CD4-positive, alpha-beta memory T cell (primary cell): ENCODE measurements around the gene RAPGEF4. TPM values are rescaled to one million over a fixed set of nuclear protein-coding genes. Genes with fewer than 3 reads are reported as not detected.

Experiments
- CTCF ChIA-PET: fragments of 350-600 bp; sonication (Branson Sonifier 250); formaldehyde crosslinking; loops from one replicate; lab custom pipeline; 2021; ENCODE audit warnings: inconsistent platforms; ENCODE audit not compliant: partially characterized antibody; lab: Charles Lee
- POLR2A ChIA-PET: fragments of 350-600 bp; sonication (Branson Sonifier 250); formaldehyde crosslinking; loops from one replicate; lab custom pipeline; 2021; ENCODE audit not compliant: partially characterized antibody; lab: Charles Lee
- DNase-seq, 5 donors: peaks; one replicate each; pipeline versions ENCODE4 v3.0.0 to v3.0.0-alpha.2; 2020 to 2022; ENCODE audit warnings: mixed read lengths in 1 of 5
- H3K27ac ChIP-seq: one replicate; pipeline ENCODE4 v1.7.0; 2013; ENCODE audit warnings: low read depth, low read length
- H3K27me3 ChIP-seq: 2 replicates; pipeline ENCODE4 v1.7.0; 2013; ENCODE audit warnings: mild to moderate bottlenecking, low read length, moderate library complexity; ENCODE audit not compliant: insufficient read depth
- H3K36me3 ChIP-seq: 2 replicates; pipeline ENCODE4 v1.7.0; 2013; ENCODE audit warnings: mild to moderate bottlenecking, low read length, moderate library complexity; ENCODE audit not compliant: insufficient read depth
- H3K4me1 ChIP-seq: 2 replicates; pipeline ENCODE4 v1.7.0; 2013; ENCODE audit warnings: mild to moderate bottlenecking, low read length, moderate library complexity; ENCODE audit not compliant: insufficient read depth
- H3K4me3 ChIP-seq, 2 donors: one replicate each; pipeline ENCODE4 v1.7.0; 2013; ENCODE audit warnings: low read length in 2 of 2, mild to moderate bottlenecking in 1 of 2
- H3K9me3 ChIP-seq, 2 donors: one replicate each; pipeline ENCODE4 v1.7.0; 2013; ENCODE audit warnings: low read length in 2 of 2, control low read depth in 1 of 2; ENCODE audit not compliant: control insufficient read depth in 1 of 2
- H3K27ac Mint-ChIP-seq, 7 donors: one replicate each; pipeline ENCODE4 v1.8.0; 2020 to 2021; ENCODE audit warnings: mixed read lengths in 7 of 7, mild to moderate bottlenecking in 6 of 7, inconsistent platforms in 3 of 7, moderate library complexity in 3 of 7
- H3K27me3 Mint-ChIP-seq, 2 donors: one replicate each; pipeline ENCODE4 v1.8.0; 2020 to 2021; ENCODE audit warnings: mixed read lengths in 2 of 2
- H3K36me3 Mint-ChIP-seq, 2 donors: one replicate each; pipeline ENCODE4 v1.8.0; 2020 to 2021; ENCODE audit warnings: mixed read lengths in 2 of 2, inconsistent platforms in 1 of 2, mild to moderate bottlenecking in 1 of 2
- H3K4me1 Mint-ChIP-seq, 4 donors: one replicate each; pipeline ENCODE4 v1.8.0; 2020 to 2021; ENCODE audit warnings: mixed read lengths in 4 of 4, mild to moderate bottlenecking in 1 of 4
- H3K4me3 Mint-ChIP-seq, 8 donors: one replicate each; pipeline ENCODE4 v1.8.0; 2020 to 2021; ENCODE audit warnings: mixed read lengths in 8 of 8, mild to moderate bottlenecking in 7 of 8, moderate library complexity in 6 of 8, inconsistent platforms in 3 of 8
- H3K9me3 Mint-ChIP-seq, 8 donors: one replicate each; pipeline ENCODE4 v1.8.0; 2020 to 2021; ENCODE audit warnings: mixed read lengths in 8 of 8, mild to moderate bottlenecking in 5 of 8, inconsistent platforms in 3 of 8, moderate library complexity in 1 of 8
- intact Hi-C: fragments of 100-400 bp; cut with micrococcal nuclease; formaldehyde crosslinking; loops from one replicate; pipeline ENCODE4 v1.15.1; 2023
- polyA plus RNA-seq, 2 donors: library from polyadenylated mRNA; unstranded; fragments of 300-500 nt; fragmentation: Illumina TruSeq; gene quantifications; one replicate each; pipeline ENCODE4 v1.2.3, GENCODE V29; 2021
- total RNA-seq, 2 experiments: library from RNA; stranded (reverse); gene quantifications; one replicate each; pipeline ENCODE4 v1.2.3, GENCODE V29; 2021

RAPGEF4 gene
- total and polyA plus RNA-seq, 4 experiments from 2014 or later = not detected

DNA sequence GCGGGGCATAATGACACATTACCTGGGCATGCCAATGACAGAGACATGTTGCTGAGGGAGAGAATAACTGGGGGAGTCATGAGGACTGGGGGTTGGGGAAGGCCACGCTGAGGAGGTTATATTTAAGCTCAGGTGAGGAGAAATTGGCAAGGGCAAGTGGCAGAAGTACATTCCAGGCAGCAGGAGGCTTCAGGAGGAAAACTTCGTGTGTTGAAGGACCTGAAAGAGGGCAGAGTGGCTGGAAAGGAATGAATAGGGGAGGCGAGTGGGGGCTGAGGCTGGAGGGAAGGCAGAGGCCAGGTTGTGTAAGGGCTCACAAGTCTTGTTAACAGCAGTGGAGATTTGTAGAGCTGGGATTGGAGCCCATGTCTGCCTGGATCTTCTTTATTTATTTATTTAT lies 166.3 kb downstream of the RAPGEF4 start:
- H3K9me3 Mint-ChIP-seq = no peaks in the 10 kb centered on the region
- no peaks in the 10 kb centered on the region for H3K4me1 ChIP-seq
- H3K36me3 ChIP-seq = no peaks in the 10 kb centered on the region
- peaks cover 0 to 5% (median 0%) of the 10 kb centered on the region in 4 donors for H3K4me1 Mint-ChIP-seq
- ChIA-PET CTCF (no interaction called here), POLR2A (no interaction called here)
- H3K27me3 ChIP-seq = no peaks in the 10 kb centered on the region
- no peak overlapping the region for H3K27ac ChIP-seq
- no peak overlapping the region for H3K4me3 Mint-ChIP-seq
- intact Hi-C loops = no loop called here
- no peak for DNase-seq
- peak overlapping the region in 1 of 7 donors; percentile 23 for H3K27ac Mint-ChIP-seq
- H3K4me3 ChIP-seq = no peak overlapping the region
- H3K27me3 Mint-ChIP-seq = peaks cover 19 to 24% of the 10 kb centered on the region in 2 donors
- no peaks in the 10 kb centered on the region for H3K9me3 ChIP-seq
- no peaks in the 10 kb centered on the region for H3K36me3 Mint-ChIP-seq

DNA sequence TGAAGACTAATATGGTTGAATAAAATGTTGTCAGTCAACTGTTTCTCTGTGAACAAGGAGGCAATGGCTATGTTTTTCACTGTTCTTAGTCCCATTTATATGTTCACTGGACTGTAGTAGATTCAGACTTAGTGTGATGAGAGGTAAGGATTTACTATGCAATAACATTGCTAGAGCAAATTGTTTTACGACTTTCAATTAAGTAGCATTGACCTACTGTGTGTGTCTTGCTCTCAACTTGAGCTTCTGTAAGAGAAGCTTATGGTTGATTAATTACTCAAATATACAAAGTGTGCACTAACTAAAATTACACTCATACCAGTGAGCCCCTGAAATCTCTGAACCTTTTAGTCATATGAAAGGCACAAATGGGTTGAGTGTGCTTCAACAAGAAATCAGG lies 168.6 kb downstream of the RAPGEF4 start:
- POLR2A ChIA-PET = no interaction called here
- H3K4me1 Mint-ChIP-seq = peaks cover 0 to 5% (median 0%) of the 10 kb centered on the region in 4 donors
- no peak for DNase-seq
- no peaks in the 10 kb centered on the region for H3K36me3 ChIP-seq
- no peaks in the 10 kb centered on the region for H3K4me1 ChIP-seq
- H3K27me3 Mint-ChIP-seq = peaks cover 3 to 13% of the 10 kb centered on the region in 2 donors
- no peaks in the 10 kb centered on the region for H3K9me3 Mint-ChIP-seq
- H3K27ac ChIP-seq = no peak overlapping the region
- H3K9me3 ChIP-seq = no peaks in the 10 kb centered on the region
- H3K27ac Mint-ChIP-seq = no peak overlapping the region
- H3K36me3 Mint-ChIP-seq = no peaks in the 10 kb centered on the region
- CTCF ChIA-PET = no interaction called here
- no peak overlapping the region for H3K4me3 Mint-ChIP-seq
- H3K27me3 ChIP-seq = no peaks in the 10 kb centered on the region
- H3K4me3 ChIP-seq = no peak overlapping the region
- intact Hi-C loops = no loop called here

DNA sequence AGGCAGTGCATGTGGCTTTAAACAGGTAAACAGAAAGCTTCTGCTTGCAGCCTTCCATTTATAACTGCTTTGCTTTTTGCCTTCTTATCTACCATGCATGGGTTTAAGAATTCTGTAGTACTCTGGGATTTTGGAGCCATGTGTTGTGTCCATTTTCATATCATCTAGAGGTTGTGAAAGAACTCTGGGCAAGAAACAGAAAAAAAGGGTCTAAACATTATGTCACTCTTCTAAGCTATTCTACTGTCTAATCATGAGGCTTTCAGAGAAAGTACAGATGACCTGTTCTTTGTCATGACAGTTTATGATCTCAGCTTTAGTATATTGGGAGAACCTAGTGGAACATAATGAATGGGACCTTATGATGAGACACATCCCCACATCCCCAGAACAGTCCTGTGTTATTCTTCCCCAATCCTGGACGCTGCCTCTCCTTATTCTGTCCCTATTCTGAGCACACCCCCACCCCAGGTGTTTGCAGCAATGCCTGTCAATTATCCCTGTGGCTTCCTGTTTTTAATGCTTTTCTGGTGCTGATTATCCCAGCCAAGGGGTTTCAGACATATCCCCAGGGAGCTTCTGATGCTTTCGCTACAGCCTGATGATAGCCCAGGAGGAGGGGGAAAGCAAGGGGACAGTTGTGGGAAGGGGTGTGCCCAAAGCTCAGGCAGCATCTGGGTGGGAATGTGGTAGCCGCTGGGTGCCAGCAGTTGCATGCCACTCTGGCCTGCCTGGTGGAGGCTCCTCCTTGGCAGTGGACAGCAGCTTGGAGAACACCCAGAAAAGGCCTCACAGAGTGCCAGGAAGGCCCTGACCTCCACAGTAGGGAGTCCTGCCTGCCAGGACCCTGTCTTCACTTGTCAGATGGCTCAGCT lies 170.5 kb downstream of the RAPGEF4 start:
- intact Hi-C loops = no loop called here
- H3K27ac Mint-ChIP-seq = no peak overlapping the region

DNA sequence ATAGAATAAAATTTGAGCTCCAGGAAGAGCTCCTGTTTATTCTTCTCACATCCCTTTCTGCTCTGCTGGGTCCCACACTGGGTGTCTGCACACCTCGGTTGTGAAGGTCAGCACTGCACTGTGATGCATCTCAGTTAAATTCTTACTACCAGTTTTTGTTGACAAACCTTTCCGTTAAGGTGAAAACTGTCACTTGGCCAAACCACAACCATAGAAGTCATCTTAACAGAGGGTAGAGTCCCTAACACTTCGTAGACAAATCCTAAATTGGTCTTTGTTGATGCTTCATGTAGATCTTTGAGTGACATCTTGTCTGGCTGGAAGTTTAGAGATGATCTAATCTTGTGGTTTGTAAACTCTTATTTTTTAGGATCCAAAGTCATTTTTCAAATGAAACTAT lies 172.6 kb downstream of the RAPGEF4 start:
- Mint-ChIP-seq H3K4me1 (peaks cover 0 to 11% (median 0%) of the 10 kb centered on the region in 4 donors), H3K27me3 (peaks cover 2% of the 10 kb centered on the region in 2 donors), H3K27ac (no peak overlapping the region), H3K9me3 (no peaks in the 10 kb centered on the region), H3K4me3 (no peak overlapping the region), H3K36me3 (no peaks in the 10 kb centered on the region)
- intact Hi-C loops = no loop called here
- DNase-seq = no peak
- Histone ChIP-seq H3K9me3 (no peaks in the 10 kb centered on the region), H3K27ac (no peak overlapping the region), H3K4me1 (no peaks in the 10 kb centered on the region), H3K4me3 (no peak overlapping the region), H3K36me3 (no peaks in the 10 kb centered on the region), H3K27me3 (no peaks in the 10 kb centered on the region)
- CTCF ChIA-PET = no interaction called here
- POLR2A ChIA-PET = no interaction called here

More for the DNA sequence above, 170.5 kb downstream of the RAPGEF4 start:
- Histone ChIP-seq H3K4me1 (no peaks in the 10 kb centered on the region), H3K9me3 (no peaks in the 10 kb centered on the region), H3K4me3 (no peak overlapping the region), H3K27me3 (no peaks in the 10 kb centered on the region), H3K36me3 (no peaks in the 10 kb centered on the region), H3K27ac (no peak overlapping the region)
- Mint-ChIP-seq H3K4me3 (no peak overlapping the region), H3K4me1 (peaks cover 0 to 5% (median 0%) of the 10 kb centered on the region in 4 donors), H3K27me3 (peaks cover 0 to 6% of the 10 kb centered on the region in 2 donors), H3K9me3 (no peaks in the 10 kb centered on the region), H3K36me3 (no peaks in the 10 kb centered on the region)
- CTCF ChIA-PET = no interaction called here
- POLR2A ChIA-PET = no interaction called here
- DNase-seq = no peak

DNA sequence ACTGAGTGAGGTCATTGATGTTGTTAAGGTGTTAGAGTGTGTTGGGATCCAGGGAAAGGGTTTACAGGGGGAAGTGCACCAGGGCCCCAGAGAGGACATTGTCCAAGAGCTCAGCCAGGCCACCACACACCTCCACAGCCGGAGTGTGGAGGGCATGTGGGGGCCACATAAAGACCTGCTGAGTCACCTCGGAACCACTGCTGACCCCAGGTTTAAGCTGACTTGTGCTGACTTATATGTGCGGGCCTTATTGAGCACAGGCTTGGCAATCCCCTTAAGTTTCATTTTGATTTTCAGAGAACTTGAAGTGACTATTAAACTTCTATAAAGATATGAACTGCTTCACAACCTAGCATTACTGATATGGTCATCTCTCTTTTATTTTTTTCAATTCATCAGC lies 173.8 kb downstream of the RAPGEF4 start:
- H3K36me3 Mint-ChIP-seq = no peaks in the 10 kb centered on the region
- no peaks in the 10 kb centered on the region for H3K9me3 Mint-ChIP-seq
- no peaks in the 10 kb centered on the region for H3K4me1 ChIP-seq
- H3K27me3 ChIP-seq = no peaks in the 10 kb centered on the region
- peaks cover 2 to 4% of the 10 kb centered on the region in 2 donors for H3K27me3 Mint-ChIP-seq
- no peaks in the 10 kb centered on the region for H3K9me3 ChIP-seq
- H3K36me3 ChIP-seq = no peaks in the 10 kb centered on the region
- no peak for DNase-seq
- H3K27ac Mint-ChIP-seq = no peak overlapping the region
- CTCF ChIA-PET = interaction anchor here (0.8 kb wide), 1 partner anchor 22 kb away, joined by 3 read pairs; no protein-coding TSS in a partner anchor
- intact Hi-C loops = no loop called here
- H3K27ac ChIP-seq = no peak overlapping the region
- H3K4me3 Mint-ChIP-seq = no peak overlapping the region
- POLR2A ChIA-PET = no interaction called here
- no peak overlapping the region for H3K4me3 ChIP-seq
- peaks cover 0 to 11% (median 0%) of the 10 kb centered on the region in 4 donors for H3K4me1 Mint-ChIP-seq

DNA sequence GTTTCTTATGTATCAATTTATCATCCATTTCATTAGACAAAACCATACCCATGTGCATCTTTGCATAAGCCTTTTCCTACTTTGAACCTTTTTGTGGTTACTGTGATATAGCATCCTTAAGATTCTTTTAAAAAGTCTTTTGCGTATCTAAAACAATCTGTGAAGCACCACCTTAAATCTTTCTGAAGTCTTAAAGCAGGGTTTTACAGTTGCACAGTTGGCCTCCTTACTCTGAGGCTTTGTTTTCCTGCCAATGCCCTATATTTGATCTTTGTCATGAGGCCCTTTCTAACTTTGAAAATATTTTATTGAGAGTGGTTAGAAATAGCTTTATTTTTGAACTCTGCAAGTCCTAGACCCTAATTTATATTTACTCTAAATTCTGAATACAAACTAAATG lies 176.6 kb downstream of the RAPGEF4 start:
- Mint-ChIP-seq H3K27me3 (peaks cover 2 to 4% of the 10 kb centered on the region in 2 donors), H3K27ac (no peak overlapping the region), H3K4me3 (no peak overlapping the region), H3K36me3 (no peaks in the 10 kb centered on the region), H3K9me3 (no peaks in the 10 kb centered on the region), H3K4me1 (peaks cover 0 to 6% (median 0%) of the 10 kb centered on the region in 4 donors)
- Histone ChIP-seq H3K36me3 (no peaks in the 10 kb centered on the region), H3K9me3 (no peaks in the 10 kb centered on the region), H3K4me1 (no peaks in the 10 kb centered on the region), H3K27me3 (no peaks in the 10 kb centered on the region), H3K27ac (no peak overlapping the region), H3K4me3 (no peak overlapping the region)
- intact Hi-C loops = no loop called here
- CTCF ChIA-PET = no interaction called here
- POLR2A ChIA-PET = no interaction called here
- no peak for DNase-seq

DNA sequence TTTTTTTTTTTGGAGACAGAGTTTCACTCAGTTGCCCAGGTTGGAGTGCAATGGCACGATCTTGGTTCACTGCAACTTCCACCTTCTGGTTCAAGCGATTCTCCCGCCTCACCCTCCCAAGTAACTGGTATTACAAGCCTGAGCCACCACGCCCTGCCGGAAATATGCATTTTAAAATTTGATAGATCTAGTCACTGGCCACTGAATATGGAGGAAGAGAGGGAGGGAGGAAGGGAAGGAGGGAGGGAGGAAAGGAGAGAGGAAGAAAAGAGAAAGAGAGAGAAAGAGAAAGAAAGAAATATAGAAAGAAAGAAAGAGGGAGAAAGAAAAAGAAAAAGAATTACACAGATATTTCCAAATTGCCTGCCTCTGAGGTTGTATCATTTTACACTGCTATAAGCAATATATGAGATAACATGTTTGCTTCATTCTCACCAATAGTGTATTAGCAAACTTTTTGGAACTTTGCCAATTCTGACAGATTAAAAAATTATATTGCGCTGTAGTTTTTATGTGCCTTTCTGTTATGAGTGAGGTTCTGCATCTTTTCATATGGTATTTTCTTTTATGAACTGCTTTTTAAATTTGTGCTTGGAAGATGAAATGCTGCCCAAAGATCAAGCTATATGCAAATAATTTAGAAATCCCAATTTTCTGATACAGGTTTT lies 178.8 kb downstream of the RAPGEF4 start:
- H3K36me3 Mint-ChIP-seq = no peaks in the 10 kb centered on the region
- peaks cover 0 to 6% (median 0%) of the 10 kb centered on the region in 4 donors for H3K4me1 Mint-ChIP-seq
- H3K27me3 ChIP-seq = no peaks in the 10 kb centered on the region
- no peak overlapping the region for H3K4me3 ChIP-seq
- H3K4me3 Mint-ChIP-seq = peak overlapping the region in 1 of 8 donors; percentile 16
- ChIA-PET POLR2A (no interaction called here), CTCF (interaction anchor here (1.2 to 3.2 kb wide), 3 partner anchors 10 to 18 kb away, joined by 4 to 15 read pairs (median 4); no protein-coding TSS in a partner anchor)
- H3K27ac Mint-ChIP-seq = no peak overlapping the region
- no peaks in the 10 kb centered on the region for H3K36me3 ChIP-seq
- H3K27ac ChIP-seq = no peak overlapping the region
- peaks cover 4 to 7% of the 10 kb centered on the region in 2 donors for H3K27me3 Mint-ChIP-seq
- no peaks in the 10 kb centered on the region for H3K4me1 ChIP-seq
- no peaks in the 10 kb centered on the region for H3K9me3 ChIP-seq
- H3K9me3 Mint-ChIP-seq = no peaks in the 10 kb centered on the region
- intact Hi-C loops = no loop called here
- no peak for DNase-seq
